Aorta (tissue), 5 donors: ENCODE data around the gene MEFV. TPM values are rescaled to one million over a fixed set of nuclear protein-coding genes. Genes with fewer than 3 reads are reported as not detected.

ENCODE experiments used
- ATAC-seq: fragments of 200-7000 bp; cut with Tn5 transposase; one replicate; pipeline ENCODE4 v1.9.1; 2022; ENCODE audit warnings: moderate library complexity; ENCODE audit not compliant: low FRiP score
- DNase-seq, 2 donors: peaks; one replicate each; pipeline ENCODE4 v3.0.0-alpha.2; 2020
- H3K27ac ChIP-seq, 2 donors: one replicate each; pipeline ENCODE4 v1.5.1; 2013; ENCODE audit warnings: low read length in 2 of 2, mild to moderate bottlenecking in 2 of 2, moderate library complexity in 2 of 2, control low read depth in 1 of 2, inconsistent platforms in 1 of 2, low read depth in 1 of 2
- H3K27me3 ChIP-seq, 2 donors: one replicate each; pipeline ENCODE4 v1.6.1; 2013; ENCODE audit warnings: control low read depth in 1 of 2, low read length in 1 of 2, mild to moderate bottlenecking in 1 of 2, moderate library complexity in 1 of 2; ENCODE audit not compliant: insufficient read depth in 2 of 2, control insufficient read depth in 1 of 2
- H3K36me3 ChIP-seq, 2 donors: one replicate each; pipeline ENCODE4 v1.6.1; 2013; ENCODE audit warnings: control low read depth in 1 of 2, low read length in 1 of 2, mild to moderate bottlenecking in 1 of 2; ENCODE audit not compliant: insufficient read depth in 2 of 2, control insufficient read depth in 1 of 2
- H3K4me1 ChIP-seq, 2 donors: one replicate each; pipeline ENCODE4 v1.6.1; 2013; ENCODE audit warnings: low read length in 2 of 2, control low read depth in 1 of 2, mild to moderate bottlenecking in 1 of 2, moderate library complexity in 1 of 2; ENCODE audit not compliant: insufficient read depth in 2 of 2, control insufficient read depth in 1 of 2
- H3K4me3 ChIP-seq, 2 donors: one replicate each; pipeline ENCODE4 v1.5.1; 2013; ENCODE audit warnings: low read length in 2 of 2, control low read depth in 1 of 2, mild to moderate bottlenecking in 1 of 2
- H3K9me3 ChIP-seq: one replicate; pipeline ENCODE4 v1.6.1; 2013; ENCODE audit warnings: mild to moderate bottlenecking, low read length; ENCODE audit not compliant: control insufficient read depth
- WGBS, 2 donors: extraction: QIAGEN DNeasy Blood & Tissue Kit; methylation state at CpG; one replicate each; pipeline ENCODE4 v1.1.7; 2013; 5-methylcytosine and 5-hydroxymethylcytosine counted together
- intact Hi-C, 2 donors: fragments of 100-400 bp; cut with DNase I; formaldehyde crosslinking; loops; one replicate each; pipeline versions ENCODE4 v1.14.2 to v1.15.0; 2022
- long read RNA-seq, 2 donors: library from polyadenylated mRNA; unstranded; transcript quantifications; one replicate each; pipeline ENCODE4 v2.0.0, GENCODE V29; 2020 to 2021
- polyA plus RNA-seq, 2 donors: library from polyadenylated mRNA; stranded (reverse); fragments of 200-250 nt; gene quantifications; one replicate each; pipeline ENCODE4 v1.2.3, GENCODE V29; 2013
- total RNA-seq, 2 donors: library from RNA; stranded (reverse); fragmentation: NEBNext Ultra II Directional; extraction: Animal tissue kit (Norgen Biotek cat#: 25700); gene quantifications; one replicate each; pipeline ENCODE4 v1.2.1, GENCODE V29; 2021
- donor health status: healthy with polysubstance abuse.
- donor health status: Bipolar disorder and iron deficiency.
- donor health status: DM: no; HTN: no; CAD: no.
- donor health status: DM: no; HTN: no; CAD: no.
- donor health status: DM: yes; HTN: yes; CAD: no.

The MEFV gene, protein sequence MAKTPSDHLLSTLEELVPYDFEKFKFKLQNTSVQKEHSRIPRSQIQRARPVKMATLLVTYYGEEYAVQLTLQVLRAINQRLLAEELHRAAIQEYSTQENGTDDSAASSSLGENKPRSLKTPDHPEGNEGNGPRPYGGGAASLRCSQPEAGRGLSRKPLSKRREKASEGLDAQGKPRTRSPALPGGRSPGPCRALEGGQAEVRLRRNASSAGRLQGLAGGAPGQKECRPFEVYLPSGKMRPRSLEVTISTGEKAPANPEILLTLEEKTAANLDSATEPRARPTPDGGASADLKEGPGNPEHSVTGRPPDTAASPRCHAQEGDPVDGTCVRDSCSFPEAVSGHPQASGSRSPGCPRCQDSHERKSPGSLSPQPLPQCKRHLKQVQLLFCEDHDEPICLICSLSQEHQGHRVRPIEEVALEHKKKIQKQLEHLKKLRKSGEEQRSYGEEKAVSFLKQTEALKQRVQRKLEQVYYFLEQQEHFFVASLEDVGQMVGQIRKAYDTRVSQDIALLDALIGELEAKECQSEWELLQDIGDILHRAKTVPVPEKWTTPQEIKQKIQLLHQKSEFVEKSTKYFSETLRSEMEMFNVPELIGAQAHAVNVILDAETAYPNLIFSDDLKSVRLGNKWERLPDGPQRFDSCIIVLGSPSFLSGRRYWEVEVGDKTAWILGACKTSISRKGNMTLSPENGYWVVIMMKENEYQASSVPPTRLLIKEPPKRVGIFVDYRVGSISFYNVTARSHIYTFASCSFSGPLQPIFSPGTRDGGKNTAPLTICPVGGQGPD
- total RNA-seq: 1 to 10 TPM; 2.9 to 4.5 TPM
- polyA plus RNA-seq: 1 to 10 TPM in 1 of 2 donors, under 1 TPM in 1; 0.20 to 1.6 TPM
- long read RNA-seq, donor 1, partial matches to known transcripts: 0 of 1 reads
- long read RNA-seq, donor 1, other reads (novel, unspliced or antisense): 1 of 1 reads
- long read RNA-seq, donor 2: 0 reads

DNA sequence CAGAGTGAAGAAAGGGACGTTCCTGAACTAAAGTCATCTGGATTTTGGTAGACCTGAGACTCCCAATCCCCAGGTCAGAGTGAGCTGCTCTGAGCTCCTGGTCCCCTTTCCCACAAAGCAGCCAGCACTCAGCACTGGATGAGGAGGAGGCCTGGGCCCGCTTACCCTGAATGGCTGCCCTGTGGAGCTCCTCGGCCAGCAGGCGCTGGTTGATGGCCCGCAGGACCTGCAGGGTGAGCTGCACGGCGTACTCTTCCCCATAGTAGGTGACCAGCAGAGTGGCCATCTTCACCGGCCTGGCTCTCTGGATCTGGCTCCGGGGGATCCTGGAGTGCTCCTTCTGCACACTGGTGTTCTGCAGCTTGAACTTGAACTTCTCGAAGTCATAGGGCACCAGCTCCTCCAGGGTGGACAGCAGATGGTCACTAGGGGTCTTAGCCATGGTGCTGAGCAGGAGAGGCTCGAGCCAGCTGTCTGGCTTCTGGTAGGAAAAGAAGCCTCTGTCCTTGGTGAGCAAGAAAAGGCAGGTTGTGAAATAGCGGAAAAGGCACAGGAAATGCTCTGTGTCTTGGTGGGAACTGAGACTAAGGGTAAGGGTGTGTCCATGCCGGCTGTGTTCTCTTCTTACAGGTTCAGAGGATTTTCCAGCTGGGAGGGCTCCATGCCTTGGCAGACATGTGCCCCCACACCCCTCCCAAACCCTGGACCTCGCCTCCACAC lies at the start of gene MEFV:
Gene MEFV, minus strand, starts transcription at position 488 of the 720 bp plus-strand sequence. Its CDS starts 46 bp downstream, at position 442.
- ATAC-seq (peak; percentile 37), DNase-seq (no peak)
- no peaks in the 10 kb centered on the region for H3K36me3 ChIP-seq
- no peak within 1 kb of the TSS for H3K27ac ChIP-seq
- no peaks in the 10 kb centered on the region for H3K27me3 ChIP-seq
- no peaks in the 10 kb centered on the region for H3K9me3 ChIP-seq
- H3K4me1 ChIP-seq: no peaks in the 10 kb centered on the region
- intact Hi-C loops: no loop called here
- no peak within 1 kb of the TSS for H3K4me3 ChIP-seq
- 81 to 82% methylated on average over 14 of the region's 14 CpGs for WGBS, 2 donors

DNA sequence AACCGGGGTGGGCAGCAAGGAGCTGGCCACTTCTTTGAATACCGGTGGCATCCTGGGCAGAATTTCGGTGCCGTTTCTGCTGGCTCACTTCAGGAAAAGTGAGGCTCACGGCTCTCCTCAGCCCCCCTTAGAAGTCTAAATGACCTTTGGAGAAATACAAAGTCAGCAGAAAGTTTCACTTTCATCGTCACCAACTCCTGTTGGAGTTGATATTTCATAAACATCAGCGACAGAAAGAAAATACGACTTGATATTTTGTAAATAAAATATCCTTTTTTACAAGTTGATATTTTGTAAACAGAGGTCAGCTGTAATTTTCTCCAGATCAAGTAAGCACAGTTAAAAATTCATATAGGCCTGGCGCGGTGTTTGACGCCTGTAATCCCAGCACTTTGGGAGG lies 49.6 kb upstream of the MEFV start:
- Histone ChIP-seq H3K9me3 (peaks cover 12% of the 10 kb centered on the region), H3K27ac (peak overlapping the region in 1 of 2 donors; percentile 60), H3K36me3 (peaks cover 8 to 9% of the 10 kb centered on the region in 2 donors), H3K27me3 (no peaks in the 10 kb centered on the region), H3K4me1 (no peaks in the 10 kb centered on the region), H3K4me3 (peak overlapping the region; percentile 36 to 67)
- intact Hi-C loops: no loop called here
- ATAC-seq: no peak
- WGBS, 2 donors: 57 to 60% methylated on average over 11 of the region's 11 CpGs
- no peak for DNase-seq

DNA sequence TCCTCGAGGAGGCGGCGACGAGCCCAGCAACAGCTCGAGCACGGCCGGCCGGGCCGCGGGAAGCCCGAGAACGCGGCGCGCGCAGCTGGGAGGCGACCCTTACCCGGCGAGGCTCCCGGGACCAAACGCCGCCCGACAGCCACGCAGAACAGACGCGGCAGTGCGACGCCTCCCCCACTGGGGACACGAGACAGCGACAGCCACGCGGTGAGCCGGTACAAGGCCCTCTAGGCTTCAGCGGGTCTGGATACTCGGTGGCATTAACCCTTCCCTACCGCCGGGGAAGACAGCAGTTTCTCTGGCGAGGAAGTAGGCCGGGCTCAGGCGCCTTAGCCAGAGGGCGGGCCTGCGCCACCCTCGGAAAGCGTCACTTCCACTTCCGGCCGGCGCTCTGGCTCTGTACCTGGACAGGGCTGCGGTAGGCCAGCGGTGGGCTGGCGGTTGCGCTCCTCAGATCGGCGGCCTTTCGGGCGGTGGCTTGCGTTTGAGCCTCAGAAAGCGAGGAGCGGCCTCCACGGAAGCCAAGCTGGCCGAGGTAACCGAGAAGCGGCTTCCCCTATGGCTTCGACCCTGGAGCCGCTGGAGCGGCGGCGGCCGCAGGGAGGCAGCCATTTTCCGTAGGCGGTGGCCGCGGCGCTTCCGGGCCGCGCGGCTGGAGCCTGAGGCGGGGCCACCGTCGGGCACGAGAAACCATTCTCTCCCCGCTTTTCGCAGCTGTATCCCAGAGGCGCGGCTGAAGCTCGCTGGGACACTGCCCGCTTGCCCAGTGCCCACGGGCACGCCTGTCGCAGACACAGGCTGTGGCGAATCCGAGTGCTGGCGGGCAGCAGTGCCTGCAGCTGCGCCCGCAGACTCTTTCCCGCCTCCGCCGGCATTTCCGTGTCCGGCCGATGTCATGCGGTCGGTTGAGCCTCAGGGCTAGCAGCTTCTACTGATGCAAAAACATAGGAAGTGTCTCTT lies 49.0 kb upstream of the MEFV start, which contains the start of the genes TIGD7 and ZNF75A:
Gene TIGD7, minus strand, starts transcription at position 322 of the 960 bp plus-strand sequence. CDS start 4,816 bp downstream, outside the sequence.
Gene ZNF75A, plus strand, starts transcription at position 389 of the 960 bp plus-strand sequence. CDS start 2,932 bp downstream, outside the sequence.
- ATAC-seq (peak; percentile 99), DNase-seq (peak; percentile 93 to 95)
- Histone ChIP-seq H3K36me3 (peaks cover 8 to 9% of the 10 kb centered on the region in 2 donors), H3K4me1 (no peaks in the 10 kb centered on the region), H3K4me3 (peak within 1 kb of the TSS; percentile 36 to 67), H3K27me3 (no peaks in the 10 kb centered on the region), H3K9me3 (peaks cover 15% of the 10 kb centered on the region), H3K27ac (peak within 1 kb of the TSS in 1 of 2 donors; percentile 60)
- 1% methylated on average over 102 to 103 of the region's 103 CpGs for WGBS, 2 donors
- intact Hi-C loops: no loop called here

DNA sequence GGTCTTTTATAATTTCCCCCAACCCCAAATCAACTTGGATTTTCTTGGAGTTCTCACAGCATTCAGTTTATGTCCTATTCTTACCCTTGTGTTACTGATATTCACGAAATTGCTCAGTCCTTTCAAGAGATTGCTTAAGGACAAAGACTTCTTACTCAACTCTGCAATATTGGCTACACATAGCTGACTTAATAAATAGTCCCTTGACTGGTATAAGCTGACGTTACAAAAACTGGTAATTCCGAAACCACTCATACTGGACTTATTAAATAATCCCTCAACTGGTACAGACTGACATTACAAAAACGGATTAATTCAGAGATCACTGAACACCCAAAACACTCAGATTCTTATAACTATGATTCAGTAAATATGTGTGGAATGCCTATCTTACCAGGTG lies 47.9 kb upstream of the MEFV start:
- DNase-seq: no peak
- Histone ChIP-seq H3K36me3 (peaks cover 8 to 9% of the 10 kb centered on the region in 2 donors), H3K4me1 (no peaks in the 10 kb centered on the region), H3K9me3 (peaks cover 18% of the 10 kb centered on the region), H3K27ac (no peak overlapping the region), H3K27me3 (no peaks in the 10 kb centered on the region), H3K4me3 (peak overlapping the region in 1 of 2 donors; percentile 67)
- ATAC-seq: no peak
- intact Hi-C loops: no loop called here
- WGBS, 2 donors: 62 to 69% methylated on average over 4 of the region's 4 CpGs

DNA sequence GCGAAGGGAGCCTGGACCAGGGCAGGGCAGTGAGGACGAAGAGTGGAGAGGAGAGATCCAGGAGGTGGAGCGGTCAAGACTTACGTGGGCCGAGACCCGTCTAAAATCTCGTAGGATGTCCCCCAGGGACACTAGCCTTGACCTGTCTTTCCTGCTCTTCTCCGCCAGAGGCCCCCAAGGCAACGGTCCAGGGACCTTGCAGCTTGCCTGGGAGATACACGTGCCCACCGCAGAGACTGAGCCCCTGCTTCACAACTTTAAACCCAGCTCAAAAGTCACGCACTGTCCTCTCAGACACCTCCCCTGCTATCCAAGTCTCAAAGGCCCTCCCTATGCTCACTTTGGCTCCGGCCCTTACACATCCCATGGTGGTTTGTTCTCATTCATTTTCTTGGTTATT lies 39.4 kb upstream of the MEFV start:
- Histone ChIP-seq H3K4me1 (no peaks in the 10 kb centered on the region), H3K27ac (no peak overlapping the region), H3K9me3 (peaks cover 19% of the 10 kb centered on the region), H3K36me3 (peaks cover 3 to 11% of the 10 kb centered on the region in 2 donors), H3K4me3 (no peak overlapping the region), H3K27me3 (no peaks in the 10 kb centered on the region)
- ATAC-seq (no peak), DNase-seq (no peak)
- intact Hi-C loops: no loop called here
- 59 to 60% methylated on average over 13 of the region's 13 CpGs for WGBS, 2 donors

DNA sequence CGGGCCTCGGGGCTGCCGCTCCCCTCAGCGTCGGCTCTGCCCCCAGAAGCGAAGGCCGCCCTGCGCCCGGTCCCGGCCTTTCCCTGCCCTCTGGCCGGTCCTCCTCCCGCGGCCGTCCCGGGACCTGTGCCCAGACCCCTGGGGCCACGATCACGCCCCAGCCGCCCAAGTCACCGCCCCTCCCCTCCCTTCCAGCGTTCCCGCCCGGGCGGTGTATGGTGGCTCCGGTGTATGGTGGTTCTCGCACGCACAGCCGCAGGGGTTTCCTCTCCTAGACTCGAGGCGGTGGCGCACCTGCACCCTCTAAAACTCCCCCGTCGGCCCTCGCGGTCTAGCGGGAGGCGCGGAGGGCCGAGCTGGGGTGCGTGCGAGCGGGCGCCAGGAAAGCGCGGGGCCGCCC lies 38.8 kb upstream of the MEFV start:
- DNase-seq (no peak), ATAC-seq (no peak)
- Histone ChIP-seq H3K9me3 (peaks cover 23% of the 10 kb centered on the region), H3K27me3 (no peaks in the 10 kb centered on the region), H3K36me3 (peaks cover 9 to 15% of the 10 kb centered on the region in 2 donors), H3K4me3 (no peak overlapping the region), H3K4me1 (no peaks in the 10 kb centered on the region), H3K27ac (no peak overlapping the region)
- WGBS, 2 donors: 18 to 28% methylated on average over 41 to 45 of the region's 45 CpGs
- intact Hi-C loops: no loop called here

DNA sequence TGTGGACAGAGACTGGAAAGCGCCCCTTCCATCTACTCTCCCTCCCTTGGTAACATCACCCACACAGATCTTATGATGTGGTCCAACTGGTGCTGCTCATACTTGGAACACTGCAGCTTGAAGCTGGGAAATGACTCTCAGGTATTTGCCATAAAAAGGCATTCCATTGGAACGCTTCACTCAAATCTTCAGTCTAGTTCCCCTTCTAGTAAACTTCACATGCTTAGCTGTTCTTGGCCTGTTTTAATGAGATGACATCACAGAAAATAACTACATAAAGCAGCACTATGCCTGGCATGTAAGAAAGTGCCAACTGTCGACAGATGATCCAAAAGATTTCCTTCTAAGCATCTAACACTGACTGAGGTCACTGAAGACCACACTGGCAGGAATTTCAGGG lies 36.2 kb upstream of the MEFV start:
- Histone ChIP-seq H3K4me3 (no peak overlapping the region), H3K27ac (no peak overlapping the region), H3K9me3 (peaks cover 32% of the 10 kb centered on the region), H3K4me1 (no peaks in the 10 kb centered on the region), H3K27me3 (no peaks in the 10 kb centered on the region), H3K36me3 (peaks cover 18 to 22% of the 10 kb centered on the region in 2 donors)
- intact Hi-C loops: no loop called here
- WGBS, 2 donors: 62 to 75% methylated on average over 3 of the region's 3 CpGs
- ATAC-seq: no peak
- DNase-seq: no peak
